ENCODE results near the gene USP31. TPM values are rescaled to one million over a fixed set of nuclear protein-coding genes. Genes with fewer than 3 reads are reported as not detected.

USP31 gene
- total and polyA plus RNA-seq, 2 of the 8 experiments (the other 6 are each of a cell fraction or from before 2014, with no cell fraction given) = 6.7 to 19.0 TPM

GRCh38 chr16:23188911-23189310 lies 39.7 kb upstream of the USP31 start:
- Histone ChIP-seq H3K23me2 (ENCODE audit: low read depth, low read length) (no peaks in the 10 kb centered on the region), H2BK15ac (ENCODE audit: low read length) (no peak overlapping the region), H3K36me3 (ENCODE audit: control insufficient read depth in 2 of 4, insufficient read depth in 4 of 4, low read length in 3 of 4) (no peaks in the 10 kb centered on the region; a peak in 1 of 8 replicates), H4K91ac (replicated peaks; ENCODE audit: insufficient read length, low read length) (no peak overlapping the region), H3K27ac (ENCODE audit: low read depth, low read length) (no peak overlapping the region), H3K56ac (replicated peaks; ENCODE audit: insufficient read length, low read depth, low read length) (no peak overlapping the region), H2BK120ac (replicated peaks; ENCODE audit: low read depth, low read length) (no peak overlapping the region), H2BK5ac (ENCODE audit: low read depth, low read length) (no peak overlapping the region), H3K4me2 (ENCODE audit: insufficient read depth in 1 of 2, low read depth in 2 of 2, low read length in 2 of 2) (no peak overlapping the region), H3K27me3 (replicated peaks in 1 of 4; ENCODE audit: control insufficient read depth in 3 of 4, extremely low read depth in 1 of 4, insufficient read depth in 3 of 4, low read length in 3 of 4) (peaks cover 0 to 10% (median 3%) of the 10 kb centered on the region in 4 experiments; a peak in 4 of 7 replicates), H3K18ac (ENCODE audit: extremely low read depth, low read length) (no peak overlapping the region), H4K8ac (ENCODE audit: extremely low read depth, insufficient read depth, low read length) (no peak overlapping the region), H3K4ac (replicated peaks; ENCODE audit: insufficient read length, low read depth, low read length) (no peak overlapping the region), H3K9ac (replicated peaks in 1 of 4; ENCODE audit: extremely low read depth in 1 of 4, low read depth in 3 of 4, low read length in 3 of 4) (no peak overlapping the region), H3K4me3 (ENCODE audit: extremely low read depth in 1 of 4, insufficient read depth in 2 of 4, low read depth in 3 of 4, low read length in 4 of 4) (no peak overlapping the region), H2AK5ac (ENCODE audit: low read depth, low read length) (no peak overlapping the region), H2BK20ac (ENCODE audit: low read length) (no peak overlapping the region), H3K79me1 (ENCODE audit: low read depth, low read length) (no peaks in the 10 kb centered on the region), H2BK12ac (ENCODE audit: low read depth, low read length) (no peak overlapping the region), H3K79me2 (ENCODE audit: control insufficient read depth in 1 of 2, insufficient read depth in 2 of 2, low read length in 2 of 2) (no peaks in the 10 kb centered on the region), H3K4me1 (replicated peaks in 1 of 4; ENCODE audit: control insufficient read depth in 3 of 4, insufficient read depth in 4 of 4, low read length in 3 of 4) (peaks cover 0 to 3% (median 2%) of the 10 kb centered on the region in 4 experiments; a peak in 2 of 7 replicates), H3K9me3 (ENCODE audit: insufficient read depth in 2 of 2, low read depth in 1 of 2, low read length in 1 of 2) (no peaks in the 10 kb centered on the region), H4K5ac (ENCODE audit: insufficient read length, low read depth, low read length) (no peak overlapping the region), H3K14ac (ENCODE audit: insufficient read length) (no peak overlapping the region), H2AFZ (ENCODE audit: low read length) (no peak overlapping the region), H4K20me1 (replicated peaks in 1 of 2; ENCODE audit: control insufficient read depth in 1 of 2, insufficient read depth in 2 of 2, low read length in 2 of 2) (no peaks in the 10 kb centered on the region), H3K23ac (ENCODE audit: insufficient read length) (no peak overlapping the region)
- 100% methylated on average over 2 of the region's 2 CpGs; no CpG with 5 or more reads in 1 of the 2 experiments for WGBS, 2 experiments (ENCODE audit: extremely low coverage in 1 of 2, insufficient coverage in 1 of 2, insufficient read length in 1 of 2, insufficient replicate concordance in 2 of 2, low coverage in 1 of 2, low lambda C conversion rate in 2 of 2, missing lambda C conversion rate in 1 of 2)
- TF ChIP-seq ZNF274 (IDR thresholded peaks at IDR 0.05; ENCODE audit: borderline replicate concordance, extremely low read depth, low read length) = no peak
- TF ChIP-seq GTF2F1 (IDR thresholded peaks at IDR 0.05; ENCODE audit: borderline replicate concordance, low read depth, low read length) = no peak
- no peak for TF ChIP-seq JUN (IDR thresholded peaks at IDR 0.05; ENCODE audit: low read depth, low read length)
- TF ChIP-seq CHD1 (IDR thresholded peaks at IDR 0.05; ENCODE audit: low read depth, low read length) = no peak
- TF ChIP-seq ATF2 (IDR thresholded peaks at IDR 0.05; ENCODE audit: low read length) = no peak
- no peak for TF ChIP-seq RBBP5 (IDR thresholded peaks at IDR 0.05; ENCODE audit: borderline replicate concordance, low read depth, low read length)
- no peak for TF ChIP-seq SP1 (IDR thresholded peaks at IDR 0.05; ENCODE audit: low read depth, low read length)
- TF ChIP-seq KDM1A (IDR thresholded peaks at IDR 0.05; ENCODE audit: borderline replicate concordance, low read length) = no peak
- no peak for TF ChIP-seq ASH2L (IDR thresholded peaks at IDR 0.05; ENCODE audit: low read length)
- TF ChIP-seq CHD2 (IDR thresholded peaks at IDR 0.05; ENCODE audit: low read length) = no peak
- TF ChIP-seq NRF1 (IDR thresholded peaks at IDR 0.05; ENCODE audit: low read depth, low read length) = no peak
- CTCF ChIA-PET (ENCODE audit: partially characterized antibody) = interaction anchor here (0.6 to 1.7 kb wide), 2 partner anchors 106 to 245 kb away, joined by 5 read pairs; no protein-coding TSS in a partner anchor
- FAIRE-seq (no peak), DNase-seq (ENCODE audit: low read depth in 1 of 2, low spot score in 2 of 2) (no peak)
- POLR2A ChIA-PET (ENCODE audit: partially characterized antibody) = no interaction called here
